Activated gamma-delta T cell treated with anti-CD3 and anti-CD28 coated beads, Interleukin-2, amount 50 U/mL, for 16 hours (primary cell): ENCODE results near the gene TMEM234.
"Not testable (repeated sequence)": the region's sequence is repeated elsewhere in the genome, so short reads cannot be mapped to it uniquely, and the experiment has no call there.

Experiments used
- DNase-seq: peaks from one replicate; pipeline ENCODE4 v3.0.0-alpha.2; 2020; ENCODE audit warnings: low read depth

The TMEM234 gene

GRCh38 chr1:32221980-32222755 is at the start of gene TMEM234, which contains the start of gene EIF3I:
TSS of gene TMEM234 (minus strand) at chr1:32222353. CDS start at chr1:32222322, 31 bp downstream.
TSS of gene EIF3I (plus strand) at chr1:32222407. CDS start at chr1:32222442, 35 bp downstream.
- DNase-seq: peak; percentile 87

DNA sequence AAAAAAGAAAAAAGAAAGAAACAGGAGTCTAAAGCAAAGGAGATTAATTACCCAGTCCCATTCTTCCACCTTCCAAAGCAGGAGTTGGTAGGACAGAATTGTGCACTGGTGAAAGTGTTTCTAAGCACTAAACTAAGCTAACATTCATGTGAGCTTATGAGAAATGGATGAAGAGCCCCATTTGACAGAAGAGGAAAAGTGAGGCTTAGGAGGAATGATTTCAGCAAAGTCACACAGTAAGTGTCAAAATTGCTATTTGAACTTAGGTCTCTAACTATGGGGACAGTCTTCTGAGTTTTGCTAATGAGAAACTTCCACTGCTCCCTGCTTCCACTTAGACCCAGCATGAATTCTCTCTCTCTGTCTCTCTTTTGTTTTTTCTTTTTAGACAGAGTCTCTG is 47.6 kb upstream of the TMEM234 start:
- no peak for DNase-seq

GRCh38 chr1:32266921-32267591 is 44.9 kb upstream of the TMEM234 start:
- no peak for DNase-seq

GRCh38 chr1:32265846-32266245 is 43.7 kb upstream of the TMEM234 start:
- no peak for DNase-seq

- no peak for DNase-seq
Measured at GRCh38 chr1:32263744-32264143, 41.6 kb upstream of the TMEM234 start.

DNA sequence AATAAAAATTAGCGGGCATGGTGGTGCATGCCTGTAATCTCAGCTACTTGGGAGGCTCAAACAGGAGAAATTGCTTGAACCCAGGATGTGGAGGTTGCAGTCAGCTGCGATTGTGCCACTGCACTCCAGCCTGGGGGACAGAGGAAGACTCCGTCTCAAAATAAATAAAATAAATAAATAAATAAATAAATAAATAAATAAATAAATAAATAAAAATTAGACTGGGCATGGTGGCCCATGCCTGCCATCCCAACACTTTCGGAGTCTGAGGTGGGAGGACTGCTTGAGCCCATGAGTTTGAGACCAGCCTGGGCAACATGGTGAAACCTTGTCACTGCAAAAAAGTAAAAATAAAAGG is 41.1 kb upstream of the TMEM234 start:
- not testable (repeated sequence) for DNase-seq

- DNase-seq: no peak
Measured at GRCh38 chr1:32257227-32257508, 35.0 kb upstream of the TMEM234 start.

- DNase-seq: no peak
Measured at GRCh38 chr1:32256473-32257226, 34.5 kb upstream of the TMEM234 start.

DNA sequence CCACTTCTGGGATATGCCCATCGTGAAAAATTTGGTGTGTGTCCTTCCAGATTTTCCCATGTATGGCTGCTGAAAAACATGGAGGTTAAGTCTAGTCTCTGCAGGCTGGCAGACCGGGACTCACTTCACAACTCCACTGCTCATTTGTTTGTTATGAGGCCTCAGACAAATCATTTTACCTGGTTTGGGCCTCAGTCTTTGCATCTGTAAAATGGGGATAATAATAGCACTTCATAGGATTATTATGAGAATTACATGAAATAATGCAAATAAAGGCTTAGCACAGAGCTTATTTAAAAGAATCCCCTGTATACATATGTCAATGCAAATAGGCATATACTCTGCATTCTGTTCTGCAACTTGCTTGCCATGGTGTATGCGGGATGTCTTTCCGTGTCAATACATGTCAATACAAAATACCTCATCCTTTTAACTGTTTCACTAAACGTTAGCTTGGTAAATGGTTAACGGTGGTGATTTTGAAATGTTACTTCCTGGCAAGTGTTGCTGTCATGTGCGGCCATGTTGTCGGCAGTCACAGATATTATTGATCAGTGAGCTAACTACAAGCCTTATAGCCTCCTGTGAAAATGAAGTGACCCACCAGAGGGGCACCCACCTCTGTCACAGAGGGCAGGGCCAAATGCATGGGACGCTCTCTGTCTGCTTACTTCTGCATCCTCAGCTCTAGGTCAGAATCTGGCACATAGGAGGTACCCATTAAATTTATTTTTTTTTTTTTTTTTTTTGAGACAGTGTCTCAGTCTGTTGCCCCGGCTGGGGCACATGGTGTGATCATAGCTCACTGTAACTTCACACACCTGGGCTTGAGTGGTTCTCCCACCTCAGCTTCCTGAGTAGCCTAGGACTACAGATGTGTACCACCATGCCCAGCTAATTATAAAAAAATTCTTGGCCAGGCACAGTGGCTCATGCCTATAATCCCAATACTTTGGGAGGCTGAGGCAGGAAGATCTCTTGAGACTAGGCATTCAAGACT is 33.2 kb upstream of the TMEM234 start:
- DNase-seq: no peak

DNA sequence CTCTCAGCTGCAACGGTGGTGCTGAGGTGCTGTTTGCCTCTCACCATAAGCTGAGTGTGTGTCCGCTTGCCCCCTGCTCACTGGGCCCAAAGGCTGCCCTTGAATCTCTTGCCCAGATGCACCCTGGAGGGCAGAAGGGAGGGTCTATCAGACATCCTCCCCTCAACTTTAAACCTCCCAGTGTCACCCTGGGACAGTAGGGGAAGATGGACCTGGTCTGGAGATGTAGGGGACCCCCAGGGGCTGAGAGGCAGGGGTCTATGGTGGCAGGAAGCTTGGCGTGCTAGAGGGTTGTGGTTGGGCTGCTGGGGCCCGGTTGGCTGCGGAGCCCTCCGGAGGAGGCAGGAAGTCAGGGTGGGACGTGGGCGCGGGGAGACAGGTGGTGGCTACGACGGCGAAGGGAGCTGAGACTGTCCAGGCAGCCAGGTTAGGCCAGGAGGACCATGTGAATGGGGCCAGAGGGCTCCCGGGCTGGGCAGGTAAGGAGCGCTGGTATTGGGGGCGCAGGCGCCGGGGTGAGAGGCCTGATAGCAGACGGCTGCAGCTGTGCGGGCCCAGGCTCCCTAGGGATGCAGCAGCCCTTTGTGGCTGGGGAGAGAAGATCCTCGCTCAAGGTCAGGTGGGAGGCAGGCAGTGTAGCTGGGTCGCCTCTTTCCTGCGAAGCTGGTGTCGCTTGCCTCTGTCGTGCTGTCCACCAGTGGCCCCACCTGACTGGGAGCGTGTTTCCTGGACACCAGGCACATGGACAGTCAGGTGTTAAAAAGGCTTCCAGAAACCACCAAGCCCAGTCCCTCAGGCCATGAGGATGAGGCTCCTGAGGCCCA is 29.0 kb upstream of the TMEM234 start, which contains the start of gene LCK:
Gene LCK (plus strand): TSS at position 373 of the 824 bp plus-strand sequence. CDS start 23,065 bp downstream, outside the sequence.
- DNase-seq: peak; percentile 55

DNA sequence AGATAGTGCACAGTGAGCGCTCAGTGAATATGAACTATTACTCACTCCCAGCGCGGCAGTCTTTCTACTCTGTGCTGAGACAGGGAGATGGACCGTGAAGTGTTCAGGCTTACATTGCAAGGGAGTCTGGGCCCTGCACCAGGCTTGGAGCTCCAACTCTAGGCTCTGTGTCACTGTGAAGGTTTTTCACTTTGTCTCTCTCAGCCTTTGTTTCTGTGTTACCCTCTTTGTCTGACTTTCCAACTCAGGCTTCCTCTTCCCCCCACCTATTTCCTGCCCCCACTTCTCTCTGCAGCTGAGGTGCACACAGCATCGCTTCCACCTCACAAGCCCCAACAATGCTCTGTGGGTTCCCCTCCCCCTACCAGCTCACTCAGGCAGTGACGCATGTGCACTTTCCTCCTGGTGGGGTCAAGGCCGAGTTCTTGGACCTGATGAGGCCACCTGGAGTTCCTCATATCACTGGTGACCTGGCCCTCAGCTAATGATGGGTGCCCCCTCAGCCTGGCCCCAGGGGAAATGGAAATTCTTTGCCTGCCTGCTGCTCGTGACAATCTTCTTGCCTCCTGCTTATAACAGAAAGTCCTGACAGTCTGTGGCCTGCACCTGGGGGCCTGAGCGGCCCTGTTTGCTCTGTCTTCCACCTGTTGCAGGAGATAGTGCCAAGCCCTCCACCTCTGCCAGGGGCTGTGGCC is 27.8 kb upstream of the TMEM234 start:
- DNase-seq: peak; percentile 75

GRCh38 chr1:32247983-32248889 is 26.1 kb upstream of the TMEM234 start:
- DNase-seq: peak; percentile 64

GRCh38 chr1:32247452-32247851 is 25.3 kb upstream of the TMEM234 start:
- no peak for DNase-seq

GRCh38 chr1:32246888-32247273 is 24.7 kb upstream of the TMEM234 start, which contains the start of gene FAM167B:
TSS of gene FAM167B (plus strand) at chr1:32247222. CDS start at chr1:32247422, 200 bp downstream.
- no peak for DNase-seq

- no peak for DNase-seq
Measured at GRCh38 chr1:32242341-32242851, 20.2 kb upstream of the TMEM234 start.

DNA sequence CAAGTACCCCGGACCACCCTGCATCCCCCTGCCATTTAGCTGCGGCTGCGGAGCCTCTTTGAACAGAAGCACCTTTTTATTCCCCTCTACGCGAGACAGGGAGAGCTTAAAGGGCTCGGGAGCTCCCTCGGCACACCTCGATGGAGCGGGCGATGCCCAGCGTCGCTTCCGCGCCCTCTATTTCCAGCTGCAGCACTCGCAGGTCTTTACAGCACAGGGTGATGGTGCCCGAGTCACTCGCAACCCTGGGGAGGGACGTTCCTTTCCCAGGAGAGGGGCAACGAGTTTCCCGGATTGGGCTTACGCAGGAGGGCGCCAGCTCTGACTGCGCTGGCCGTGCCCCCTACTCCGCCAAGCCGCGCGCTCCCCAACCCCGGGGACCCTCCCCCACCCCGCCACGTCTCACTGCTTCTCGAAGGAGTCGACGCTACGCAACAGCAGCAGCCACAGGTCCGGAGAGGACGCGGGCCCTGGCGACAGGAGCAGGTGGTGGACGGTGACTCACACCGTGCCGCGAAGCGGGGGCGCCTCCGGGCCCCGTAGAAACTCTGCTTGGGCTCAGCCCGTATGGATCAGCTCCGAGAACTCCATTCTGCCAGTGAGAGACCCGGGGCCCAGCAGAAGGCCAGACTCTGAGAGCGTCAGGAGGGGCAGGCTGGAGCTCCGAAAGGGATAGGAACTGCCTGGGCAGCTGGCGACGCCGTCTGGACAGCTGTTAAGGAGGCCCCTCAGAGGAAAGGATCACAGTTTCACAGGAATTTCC is 19.0 kb upstream of the TMEM234 start:
- DNase-seq: no peak

GRCh38 chr1:32240140-32240951 is 18.2 kb upstream of the TMEM234 start:
- DNase-seq: peak; percentile 45
